ENCODE results near the gene SYTL3.

SYTL3 gene

DNA sequence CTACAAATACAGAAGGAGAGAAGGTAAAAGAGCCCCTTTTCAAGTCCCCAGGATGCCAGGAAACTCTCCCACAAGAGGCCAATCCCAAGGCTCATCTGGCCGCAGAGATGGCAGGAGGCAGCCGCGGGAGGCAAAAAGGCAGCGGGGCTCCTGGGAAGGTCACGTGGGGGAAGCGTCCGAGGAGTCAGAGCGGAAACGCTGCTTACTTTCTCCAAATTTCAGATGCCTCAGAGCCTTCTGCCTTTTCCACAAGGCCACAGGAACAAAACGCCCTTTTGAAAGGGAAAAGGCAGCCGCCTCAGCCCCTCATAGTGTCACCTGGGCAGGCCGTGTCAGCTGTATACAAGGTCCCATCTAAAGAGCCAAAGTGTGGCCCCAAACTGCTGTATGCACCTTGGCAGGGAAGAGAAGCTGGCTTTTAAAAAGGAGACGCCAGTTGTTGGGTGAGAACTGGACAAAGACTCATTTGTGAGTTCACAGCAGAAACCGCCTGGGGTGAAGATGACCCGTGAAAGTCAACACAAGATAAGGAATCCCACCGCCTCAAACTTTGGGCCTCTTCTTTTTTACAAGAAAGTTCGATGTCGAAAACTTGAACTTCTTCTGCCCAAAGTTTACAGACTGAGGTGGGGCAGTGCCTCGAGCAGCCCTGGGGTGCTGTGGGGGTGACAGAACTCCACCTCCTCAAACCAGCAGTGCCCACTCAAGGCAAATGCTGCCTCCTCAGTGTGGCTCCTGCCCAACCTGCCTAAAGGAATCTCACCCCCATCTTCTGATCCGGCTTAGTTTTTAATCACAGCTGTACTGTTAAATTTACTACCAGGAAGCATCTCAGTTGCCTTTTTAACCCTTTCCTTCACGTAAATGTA lies 124.0 kb downstream of the SYTL3 start:
- peak overlapping the region; percentile 2; the same call in 1 of the 2 replicates for H3K27ac ChIP-seq
- TF ChIP-seq, protein P1, sequence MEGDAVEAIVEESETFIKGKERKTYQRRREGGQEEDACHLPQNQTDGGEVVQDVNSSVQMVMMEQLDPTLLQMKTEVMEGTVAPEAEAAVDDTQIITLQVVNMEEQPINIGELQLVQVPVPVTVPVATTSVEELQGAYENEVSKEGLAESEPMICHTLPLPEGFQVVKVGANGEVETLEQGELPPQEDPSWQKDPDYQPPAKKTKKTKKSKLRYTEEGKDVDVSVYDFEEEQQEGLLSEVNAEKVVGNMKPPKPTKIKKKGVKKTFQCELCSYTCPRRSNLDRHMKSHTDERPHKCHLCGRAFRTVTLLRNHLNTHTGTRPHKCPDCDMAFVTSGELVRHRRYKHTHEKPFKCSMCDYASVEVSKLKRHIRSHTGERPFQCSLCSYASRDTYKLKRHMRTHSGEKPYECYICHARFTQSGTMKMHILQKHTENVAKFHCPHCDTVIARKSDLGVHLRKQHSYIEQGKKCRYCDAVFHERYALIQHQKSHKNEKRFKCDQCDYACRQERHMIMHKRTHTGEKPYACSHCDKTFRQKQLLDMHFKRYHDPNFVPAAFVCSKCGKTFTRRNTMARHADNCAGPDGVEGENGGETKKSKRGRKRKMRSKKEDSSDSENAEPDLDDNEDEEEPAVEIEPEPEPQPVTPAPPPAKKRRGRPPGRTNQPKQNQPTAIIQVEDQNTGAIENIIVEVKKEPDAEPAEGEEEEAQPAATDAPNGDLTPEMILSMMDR (conservative IDR thresholded peaks at IDR 0.05): no peak

DNA sequence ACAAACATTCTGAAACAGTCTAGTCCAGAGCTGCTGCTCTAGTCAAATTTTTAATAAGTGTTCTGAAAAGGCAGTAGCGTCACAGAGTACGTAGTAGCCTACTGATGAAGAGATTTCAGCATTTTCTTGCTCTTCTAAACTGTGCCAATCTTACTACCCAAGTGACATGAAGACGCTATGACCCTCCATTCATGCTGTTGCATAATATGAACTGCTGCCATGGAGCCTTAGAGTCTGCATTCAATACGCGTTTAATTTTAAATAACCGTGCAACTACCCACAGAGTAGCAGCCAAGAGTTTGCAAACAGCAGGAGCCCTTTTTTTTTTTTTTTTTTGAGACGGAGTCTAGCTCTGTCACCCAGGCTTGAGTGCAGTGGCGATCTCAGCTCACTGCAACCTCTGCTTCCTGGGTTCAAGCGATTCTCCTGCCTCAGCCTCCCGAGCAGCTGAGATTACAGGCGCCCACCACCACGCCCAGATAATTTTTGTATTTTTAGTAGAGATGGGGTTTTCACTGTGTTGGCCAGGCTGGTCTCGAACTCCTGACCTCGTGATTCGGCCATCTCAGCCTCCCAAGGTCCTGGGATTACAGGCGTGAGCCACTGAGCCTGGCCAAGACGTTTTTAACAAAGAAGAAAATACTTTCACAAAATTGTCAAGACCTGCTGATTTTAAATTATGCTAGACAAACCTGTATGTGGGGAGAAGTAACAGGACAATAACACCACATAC lies 125.0 kb downstream of the SYTL3 start:
- no peak overlapping the region for H3K27ac ChIP-seq
- TF ChIP-seq, protein P1 (conservative IDR thresholded peaks at IDR 0.05): no peak

DNA sequence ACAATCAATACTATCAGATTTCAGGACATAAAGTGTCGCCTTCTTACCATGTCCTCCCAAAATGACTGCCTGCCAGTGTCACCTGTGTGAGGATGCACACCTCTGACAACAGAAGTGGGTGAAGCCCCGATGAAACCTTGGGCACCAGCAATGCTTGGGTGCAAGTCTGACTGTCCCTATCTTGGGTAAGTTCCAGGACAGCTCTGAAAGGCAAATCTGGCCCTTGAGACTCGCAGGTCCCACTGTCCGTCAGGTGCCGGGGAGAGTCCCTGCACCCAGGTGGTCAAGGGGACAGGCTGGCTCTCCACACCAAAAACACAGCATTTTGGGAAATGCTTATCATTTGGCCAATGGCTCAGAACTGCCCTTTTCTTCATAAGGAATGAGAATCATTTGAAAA lies 126.0 kb downstream of the SYTL3 start:
- no peak overlapping the region for H3K27ac ChIP-seq
- TF ChIP-seq, protein P1 (conservative IDR thresholded peaks at IDR 0.05): no peak

GRCh38 chr6:158776737-158777136 lies 126.9 kb downstream of the SYTL3 start:
- TF ChIP-seq, protein P1 (conservative IDR thresholded peaks at IDR 0.05): no peak
- no peak overlapping the region for H3K27ac ChIP-seq

DNA sequence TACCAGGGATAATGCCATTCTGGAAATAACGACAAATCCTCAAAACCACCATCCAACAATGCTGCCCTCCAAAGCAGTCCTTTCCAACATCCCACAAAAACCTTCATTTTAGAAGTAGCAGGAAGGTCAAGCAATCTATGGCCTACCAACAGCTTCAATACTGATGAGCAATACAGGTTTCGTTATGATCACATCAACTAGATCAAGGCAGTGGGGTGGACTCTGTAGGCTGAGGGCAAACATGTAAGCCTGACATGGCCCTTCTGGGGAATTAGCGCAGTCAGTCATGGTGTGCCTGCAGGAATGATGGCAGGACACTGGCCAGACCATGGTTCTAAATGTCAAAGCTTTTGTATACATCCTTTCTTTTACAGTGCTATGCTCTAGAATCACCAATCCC lies 127.7 kb downstream of the SYTL3 start:
- H3K27ac ChIP-seq: no peak overlapping the region
- TF ChIP-seq, protein P1 (conservative IDR thresholded peaks at IDR 0.05): no peak

GRCh38 chr6:158778005-158778527 lies 128.2 kb downstream of the SYTL3 start:
- no peak overlapping the region for H3K27ac ChIP-seq
- TF ChIP-seq, protein P1 (conservative IDR thresholded peaks at IDR 0.05): no peak

GRCh38 chr6:158780246-158780884 lies 130.5 kb downstream of the SYTL3 start:
- TF ChIP-seq, protein P1 (conservative IDR thresholded peaks at IDR 0.05): no peak

More at GRCh38 chr6:158780246-158780884, 130.5 kb downstream of the SYTL3 start:
- peak overlapping the region; percentile 89 for H3K27ac ChIP-seq
